Activated naive CD8-positive, alpha-beta T cell treated with anti-CD3 and anti-CD28 coated beads, Interleukin-2, amount 50 U/mL, for 16 hours (primary cell): ENCODE data around the gene AP5Z1.

Experiments
- DNase-seq: peaks from one replicate; pipeline ENCODE4 v3.0.0-alpha.2; 2020; ENCODE audit warnings: low read depth, low spot score

The AP5Z1 gene

GRCh38 chr7:4838626-4839334 is 63.4 kb downstream of the AP5Z1 start:
- DNase-seq = no peak

GRCh38 chr7:4840079-4840501 is 64.7 kb downstream of the AP5Z1 start:
- DNase-seq = no peak
